ENCODE data around the gene CFAP100. TPM values are rescaled to one million over a fixed set of nuclear protein-coding genes. Genes with fewer than 3 reads are reported as not detected.

The CFAP100 gene
- total and polyA plus RNA-seq, 2 donors, result 0.11 TPM; not detected in 1

DNA sequence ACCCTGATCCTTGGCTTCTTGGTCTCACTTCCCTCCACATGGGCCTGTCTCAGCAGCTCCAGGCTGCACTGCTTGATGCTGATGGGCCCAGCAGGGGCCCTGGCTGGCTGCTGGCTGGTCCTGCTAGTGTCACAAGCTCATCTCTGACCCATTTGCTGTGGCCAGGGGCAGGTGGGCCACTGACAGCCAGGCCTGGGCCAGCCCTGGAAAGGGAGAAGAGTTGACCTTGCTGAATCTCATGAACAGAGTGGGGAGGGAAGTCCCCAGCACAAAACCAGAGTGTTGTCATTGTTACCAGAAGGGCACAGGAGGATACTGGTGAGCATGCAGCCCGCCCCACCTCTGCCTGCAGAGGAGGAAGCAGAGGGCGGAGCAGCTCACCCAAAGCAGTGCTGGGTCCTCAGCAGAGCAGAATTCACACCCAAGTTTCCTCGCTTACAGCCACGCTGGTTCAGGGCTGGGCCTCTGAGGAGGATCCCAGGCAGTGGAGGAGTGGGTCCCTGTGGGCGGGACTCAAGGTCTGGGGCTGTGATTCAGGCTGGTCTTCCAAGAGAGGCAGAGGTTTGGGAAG, 29.9 kb upstream of the CFAP100 start:
- Histone ChIP-seq H3K4me3 (ENCODE audit: low read length in 2 of 2) (no peak overlapping the region), H3K36me3 (ENCODE audit: control insufficient read depth in 2 of 2, insufficient read depth in 2 of 2, low read length in 1 of 2) (no peaks in the 10 kb centered on the region), H3K9me3 (ENCODE audit: control insufficient read depth in 2 of 2, insufficient read depth in 1 of 2, low read length in 1 of 2) (no peaks in the 10 kb centered on the region), H3K27me3 (ENCODE audit: control insufficient read depth in 2 of 2, insufficient read depth in 1 of 2, low read length in 1 of 2) (peaks cover 4 to 25% of the 10 kb centered on the region in 2 donors), H3K4me1 (ENCODE audit: control insufficient read depth in 2 of 2, insufficient read depth in 2 of 2, low read length in 2 of 2) (no peaks in the 10 kb centered on the region), H3K27ac (ENCODE audit: low read depth in 1 of 2, low read length in 1 of 2) (no peak overlapping the region)
- WGBS, result 95% methylated on average over 5 of the region's 5 CpGs
- DNase-seq (ENCODE audit: low read depth in 6 of 9, low spot score in 9 of 9), result no peak

GRCh38 chr3:126365351-126366277, 29.1 kb upstream of the CFAP100 start:
- Histone ChIP-seq H3K27me3 (ENCODE audit: control insufficient read depth in 2 of 2, insufficient read depth in 1 of 2, low read length in 1 of 2) (peaks cover 2 to 17% of the 10 kb centered on the region in 2 donors), H3K4me3 (ENCODE audit: low read length in 2 of 2) (no peak overlapping the region), H3K36me3 (ENCODE audit: control insufficient read depth in 2 of 2, insufficient read depth in 2 of 2, low read length in 1 of 2) (no peaks in the 10 kb centered on the region), H3K9me3 (ENCODE audit: control insufficient read depth in 2 of 2, insufficient read depth in 1 of 2, low read length in 1 of 2) (no peaks in the 10 kb centered on the region), H3K4me1 (ENCODE audit: control insufficient read depth in 2 of 2, insufficient read depth in 2 of 2, low read length in 2 of 2) (no peaks in the 10 kb centered on the region), H3K27ac (ENCODE audit: low read depth in 1 of 2, low read length in 1 of 2) (no peak overlapping the region)
- no peak for DNase-seq (ENCODE audit: low read depth in 6 of 9, low spot score in 9 of 9)
- WGBS, result 95% methylated on average over 11 of the region's 11 CpGs

DNA sequence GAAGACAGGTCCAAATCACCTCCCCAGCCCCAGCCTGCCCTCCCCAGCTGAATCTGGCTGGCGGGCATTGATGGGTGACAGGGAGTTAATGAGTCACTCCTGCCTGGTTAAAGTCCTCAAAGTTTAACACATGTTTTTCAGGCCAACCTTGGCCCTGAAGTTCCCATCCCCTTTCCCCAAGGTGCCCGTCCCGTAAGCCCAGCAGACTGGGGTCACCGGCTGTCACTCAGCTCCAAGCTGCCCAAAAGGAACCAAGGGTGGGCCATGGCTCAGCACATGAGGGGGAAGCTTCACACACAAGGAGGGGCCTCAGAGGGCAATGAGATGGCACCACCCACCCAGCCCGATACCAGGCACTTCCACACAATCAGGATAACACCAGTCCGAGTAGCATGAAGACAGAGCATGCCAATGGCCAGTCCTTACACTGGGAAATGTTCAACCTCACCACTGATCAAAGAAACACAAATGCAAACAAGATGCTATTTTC, 27.3 kb upstream of the CFAP100 start:
- 97% methylated on average over 6 of the region's 6 CpGs for WGBS
- Histone ChIP-seq H3K9me3 (ENCODE audit: control insufficient read depth in 2 of 2, insufficient read depth in 1 of 2, low read length in 1 of 2) (no peaks in the 10 kb centered on the region), H3K27me3 (ENCODE audit: control insufficient read depth in 2 of 2, insufficient read depth in 1 of 2, low read length in 1 of 2) (peaks cover 0 to 6% of the 10 kb centered on the region in 2 donors), H3K36me3 (ENCODE audit: control insufficient read depth in 2 of 2, insufficient read depth in 2 of 2, low read length in 1 of 2) (no peaks in the 10 kb centered on the region), H3K4me1 (ENCODE audit: control insufficient read depth in 2 of 2, insufficient read depth in 2 of 2, low read length in 2 of 2) (no peaks in the 10 kb centered on the region), H3K27ac (ENCODE audit: low read depth in 1 of 2, low read length in 1 of 2) (no peak overlapping the region), H3K4me3 (ENCODE audit: low read length in 2 of 2) (no peak overlapping the region)
- DNase-seq (ENCODE audit: low read depth in 6 of 9, low spot score in 9 of 9), result no peak

DNA sequence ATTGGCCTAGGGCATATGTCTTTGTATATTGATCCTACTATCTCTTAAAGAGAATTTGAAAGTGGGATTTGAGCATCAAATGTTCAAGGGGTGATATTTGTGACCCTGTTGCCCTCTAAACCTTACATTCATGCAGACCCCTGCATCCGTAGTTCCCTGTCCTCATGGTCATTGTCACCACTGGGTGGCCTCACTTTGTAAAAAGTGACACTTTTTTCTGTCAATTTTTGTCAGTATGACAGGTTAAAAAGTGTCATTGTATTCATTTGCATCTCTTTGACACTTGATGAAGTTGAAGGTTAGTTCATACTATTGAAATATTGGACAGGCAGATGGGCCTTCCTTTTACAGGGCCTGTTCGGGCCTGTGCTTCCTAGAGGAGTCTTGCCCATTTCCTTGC, 25.2 kb upstream of the CFAP100 start:
- Histone ChIP-seq H3K36me3 (ENCODE audit: control insufficient read depth in 2 of 2, insufficient read depth in 2 of 2, low read length in 1 of 2) (no peaks in the 10 kb centered on the region), H3K27me3 (ENCODE audit: control insufficient read depth in 2 of 2, insufficient read depth in 1 of 2, low read length in 1 of 2) (no peaks in the 10 kb centered on the region), H3K4me1 (ENCODE audit: control insufficient read depth in 2 of 2, insufficient read depth in 2 of 2, low read length in 2 of 2) (no peaks in the 10 kb centered on the region), H3K27ac (ENCODE audit: low read depth in 1 of 2, low read length in 1 of 2) (no peak overlapping the region), H3K9me3 (ENCODE audit: control insufficient read depth in 2 of 2, insufficient read depth in 1 of 2, low read length in 1 of 2) (no peaks in the 10 kb centered on the region), H3K4me3 (ENCODE audit: low read length in 2 of 2) (no peak overlapping the region)
- WGBS, result 94% methylated on average over 2 of the region's 2 CpGs
- DNase-seq (ENCODE audit: low read depth in 6 of 9, low spot score in 9 of 9), result no peak

GRCh38 chr3:126370055-126370454, 24.7 kb upstream of the CFAP100 start:
- 65% methylated on average over 4 of the region's 4 CpGs for WGBS
- no peaks in the 10 kb centered on the region for H3K4me1 ChIP-seq (ENCODE audit: control insufficient read depth in 2 of 2, insufficient read depth in 2 of 2, low read length in 2 of 2)

DNA sequence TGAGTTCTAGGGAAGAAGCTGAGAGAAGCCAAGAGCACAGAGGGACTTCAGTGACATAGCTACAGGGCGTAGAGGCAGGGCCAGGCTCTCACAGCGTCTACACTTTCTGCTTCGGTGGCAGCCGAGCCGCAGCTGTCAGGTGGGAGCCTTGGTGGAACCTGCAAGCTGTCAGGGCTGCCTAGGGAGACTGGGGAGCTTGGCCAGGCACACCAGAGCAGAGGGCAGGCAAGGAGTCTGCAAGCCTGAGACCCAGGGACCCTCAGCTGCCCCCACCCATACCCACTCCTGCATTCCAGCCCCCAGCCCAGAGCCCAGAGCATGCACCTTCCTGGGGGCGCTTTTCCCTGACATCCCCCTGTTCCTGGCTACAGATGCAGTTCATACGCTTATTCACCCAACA, 24.1 kb upstream of the CFAP100 start:
- H3K4me1 ChIP-seq (ENCODE audit: control insufficient read depth in 2 of 2, insufficient read depth in 2 of 2, low read length in 2 of 2), result no peaks in the 10 kb centered on the region
- no peaks in the 10 kb centered on the region for H3K9me3 ChIP-seq (ENCODE audit: control insufficient read depth in 2 of 2, insufficient read depth in 1 of 2, low read length in 1 of 2)
- no peak for DNase-seq (ENCODE audit: low read depth in 6 of 9, low spot score in 9 of 9)
- H3K36me3 ChIP-seq (ENCODE audit: control insufficient read depth in 2 of 2, insufficient read depth in 2 of 2, low read length in 1 of 2), result no peaks in the 10 kb centered on the region
- H3K4me3 ChIP-seq (ENCODE audit: low read length in 2 of 2), result no peak overlapping the region
- 90% methylated on average over 7 of the region's 7 CpGs for WGBS
- no peaks in the 10 kb centered on the region for H3K27me3 ChIP-seq (ENCODE audit: control insufficient read depth in 2 of 2, insufficient read depth in 1 of 2, low read length in 1 of 2)
- no peak overlapping the region for H3K27ac ChIP-seq (ENCODE audit: low read depth in 1 of 2, low read length in 1 of 2)

More at GRCh38 chr3:126370055-126370454, 24.7 kb upstream of the CFAP100 start:
- Histone ChIP-seq H3K27me3 (ENCODE audit: control insufficient read depth in 2 of 2, insufficient read depth in 1 of 2, low read length in 1 of 2) (no peaks in the 10 kb centered on the region), H3K36me3 (ENCODE audit: control insufficient read depth in 2 of 2, insufficient read depth in 2 of 2, low read length in 1 of 2) (no peaks in the 10 kb centered on the region), H3K9me3 (ENCODE audit: control insufficient read depth in 2 of 2, insufficient read depth in 1 of 2, low read length in 1 of 2) (no peaks in the 10 kb centered on the region), H3K27ac (ENCODE audit: low read depth in 1 of 2, low read length in 1 of 2) (no peak overlapping the region), H3K4me3 (ENCODE audit: low read length in 2 of 2) (no peak overlapping the region)
- no peak for DNase-seq (ENCODE audit: low read depth in 6 of 9, low spot score in 9 of 9)

GRCh38 chr3:126371096-126371705, 23.5 kb upstream of the CFAP100 start:
- H3K27ac ChIP-seq (ENCODE audit: low read depth in 1 of 2, low read length in 1 of 2), result no peak overlapping the region
- no peaks in the 10 kb centered on the region for H3K9me3 ChIP-seq (ENCODE audit: control insufficient read depth in 2 of 2, insufficient read depth in 1 of 2, low read length in 1 of 2)
- no peaks in the 10 kb centered on the region for H3K36me3 ChIP-seq (ENCODE audit: control insufficient read depth in 2 of 2, insufficient read depth in 2 of 2, low read length in 1 of 2)
- 95% methylated on average over 22 of the region's 22 CpGs for WGBS
- DNase-seq (ENCODE audit: low read depth in 6 of 9, low spot score in 9 of 9), result no peak
- H3K27me3 ChIP-seq (ENCODE audit: control insufficient read depth in 2 of 2, insufficient read depth in 1 of 2, low read length in 1 of 2), result no peaks in the 10 kb centered on the region
- H3K4me3 ChIP-seq (ENCODE audit: low read length in 2 of 2), result no peak overlapping the region
- no peaks in the 10 kb centered on the region for H3K4me1 ChIP-seq (ENCODE audit: control insufficient read depth in 2 of 2, insufficient read depth in 2 of 2, low read length in 2 of 2)

GRCh38 chr3:126372413-126373145, 22.1 kb upstream of the CFAP100 start:
- Histone ChIP-seq H3K4me3 (ENCODE audit: low read length in 2 of 2) (no peak overlapping the region), H3K36me3 (ENCODE audit: control insufficient read depth in 2 of 2, insufficient read depth in 2 of 2, low read length in 1 of 2) (no peaks in the 10 kb centered on the region), H3K27ac (ENCODE audit: low read depth in 1 of 2, low read length in 1 of 2) (no peak overlapping the region), H3K4me1 (ENCODE audit: control insufficient read depth in 2 of 2, insufficient read depth in 2 of 2, low read length in 2 of 2) (no peaks in the 10 kb centered on the region), H3K27me3 (ENCODE audit: control insufficient read depth in 2 of 2, insufficient read depth in 1 of 2, low read length in 1 of 2) (no peaks in the 10 kb centered on the region), H3K9me3 (ENCODE audit: control insufficient read depth in 2 of 2, insufficient read depth in 1 of 2, low read length in 1 of 2) (no peaks in the 10 kb centered on the region)
- no peak for DNase-seq (ENCODE audit: low read depth in 6 of 9, low spot score in 9 of 9)
- WGBS, result 91% methylated on average over 12 of the region's 12 CpGs

Measured in thymus (tissue), 11 donors.